ENCODE data around the gene WSB1. TPM values are rescaled to one million over a fixed set of nuclear protein-coding genes. Genes with fewer than 3 reads are reported as not detected.

Gene WSB1
- total and polyA plus RNA-seq, 9 of the 15 experiments (the other 6 are each of a cell fraction or from before 2014, with no cell fraction given): 22.8 to 229 (median 81.1) TPM

DNA sequence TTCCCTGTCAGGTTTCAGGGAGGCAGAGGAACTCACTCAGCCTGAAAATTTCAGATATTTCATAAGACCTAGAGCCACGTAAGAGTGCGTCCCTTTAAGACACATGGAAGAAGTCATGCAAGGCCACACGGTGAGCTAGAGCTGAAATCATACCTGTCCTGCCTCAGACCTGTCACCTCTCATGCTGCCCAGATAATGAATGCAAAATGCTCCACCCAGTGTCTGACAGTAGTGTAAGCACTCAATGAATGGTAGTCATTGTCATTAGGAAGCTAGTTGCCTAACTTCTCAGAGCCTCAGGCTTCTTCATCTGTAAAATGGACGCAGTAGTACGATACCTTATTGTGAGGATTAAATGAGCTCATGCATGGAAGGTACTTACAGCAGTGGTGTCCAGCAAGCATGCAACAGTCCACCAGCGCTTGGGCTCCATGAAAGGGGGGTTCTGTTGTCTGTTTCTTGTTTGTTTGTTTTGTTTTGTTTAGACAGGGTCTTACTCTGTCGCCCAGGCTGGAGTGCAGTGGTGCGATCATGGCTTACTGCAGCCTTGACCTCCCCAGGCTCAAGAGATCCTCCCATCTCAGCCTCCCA is 60.7 kb downstream of the WSB1 start (continued):
- TF ChIP-seq ARNT (IDR thresholded peaks at IDR 0.05): 0 out of 4 replicates have a peak, but pooled peaks of 1 of the 2 experiments have one; percentile 64
- no peak for TF ChIP-seq ZNF165 (CRISPR knock-in tag; IDR thresholded peaks at IDR 0.05; ENCODE audit: borderline replicate concordance)
- no peak for TF ChIP-seq BRCA1 (IDR thresholded peaks at IDR 0.05)
- no peak for TF ChIP-seq BRCA1 (CRISPR knock-in tag; IDR thresholded peaks at IDR 0.05)
- TF ChIP-seq SNAPC5 (CRISPR knock-in tag; IDR thresholded peaks at IDR 0.05): no peak
- no peak for TF ChIP-seq ZC3H11A (IDR thresholded peaks at IDR 0.05; ENCODE audit: low read depth, low read length)
- TF ChIP-seq KLF10 (CRISPR knock-in tag; IDR thresholded peaks at IDR 0.05): no peak
- no peak for TF ChIP-seq ILK (tag; IDR thresholded peaks at IDR 0.05; ENCODE audit: borderline replicate concordance, low read depth)
- TF ChIP-seq GABPB1 (CRISPR knock-in tag; IDR thresholded peaks at IDR 0.05): no peak
- TF ChIP-seq ZBTB11 (CRISPR knock-in tag; IDR thresholded peaks at IDR 0.05): no peak
- TF ChIP-seq, protein P1, sequence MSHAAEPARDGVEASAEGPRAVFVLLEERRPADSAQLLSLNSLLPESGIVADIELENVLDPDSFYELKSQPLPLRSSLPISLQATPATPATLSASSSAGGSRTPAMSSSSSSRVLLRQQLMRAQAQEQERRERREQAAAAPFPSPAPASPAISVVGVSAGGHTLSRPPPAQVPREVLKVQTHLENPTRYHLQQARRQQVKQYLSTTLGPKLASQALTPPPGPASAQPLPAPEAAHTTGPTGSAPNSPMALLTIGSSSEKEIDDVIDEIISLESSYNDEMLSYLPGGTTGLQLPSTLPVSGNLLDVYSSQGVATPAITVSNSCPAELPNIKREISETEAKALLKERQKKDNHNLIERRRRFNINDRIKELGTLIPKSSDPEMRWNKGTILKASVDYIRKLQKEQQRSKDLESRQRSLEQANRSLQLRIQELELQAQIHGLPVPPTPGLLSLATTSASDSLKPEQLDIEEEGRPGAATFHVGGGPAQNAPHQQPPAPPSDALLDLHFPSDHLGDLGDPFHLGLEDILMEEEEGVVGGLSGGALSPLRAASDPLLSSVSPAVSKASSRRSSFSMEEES (CRISPR knock-in tag; IDR thresholded peaks at IDR 0.05): no peak
- no peak for TF ChIP-seq HMGXB4 (CRISPR knock-in tag; IDR thresholded peaks at IDR 0.05)
- peak; percentile 79 for TF ChIP-seq ZFP91 (CRISPR knock-in tag; IDR thresholded peaks at IDR 0.05)
- TF ChIP-seq DPF2 (IDR thresholded peaks at IDR 0.05): 0 out of 2 replicates have a peak, but pooled peaks have one; percentile 20
- no peak for TF ChIP-seq E2F1 (CRISPR knock-in tag; IDR thresholded peaks at IDR 0.05)
- no peak for TF ChIP-seq TCFL5 (CRISPR knock-in tag; conservative IDR thresholded peaks at IDR 0.05)
- no peak for TF ChIP-seq JUND (IDR thresholded peaks at IDR 0.05; ENCODE audit: borderline replicate concordance, low read depth, low read length)
- 0 out of 3 replicates have a peak, but pooled peaks have one; percentile 23 for TF ChIP-seq JUND (tag; IDR thresholded peaks at IDR 0.05; ENCODE audit: borderline replicate concordance, low read depth, low read length)
